Activated B cell treated with CpG ODN at 0.5 μM for 24 hours (primary cell): ENCODE results near the gene NPTN. TPM values are rescaled to one million over a fixed set of nuclear protein-coding genes. Genes with fewer than 3 reads are reported as not detected.

ENCODE experiments used
- ATAC-seq: fragments of 200-7000 bp; cut with Tn5 transposase; one replicate; pipeline ENCODE4 v1.10.0; 2021; ENCODE audit warnings: low read depth, mild to moderate bottlenecking, moderate library complexity
- CTCF ChIA-PET: fragments of 350-600 bp; sonication (Branson Sonifier 250); formaldehyde crosslinking; loops from one replicate; lab custom pipeline; 2021; ENCODE audit warnings: antibody characterized with exemption; lab: Charles Lee
- POLR2A ChIA-PET: fragments of 350-600 bp; sonication (Branson Sonifier 250); formaldehyde crosslinking; loops from one replicate; lab custom pipeline; 2021; ENCODE audit warnings: antibody characterized with exemption; lab: Charles Lee
- DNase-seq: peaks from one replicate; pipeline ENCODE4 v3.0.0; 2022
- H3K27ac Mint-ChIP-seq: one replicate; pipeline ENCODE4 v1.8.0; 2020; ENCODE audit warnings: mixed read lengths
- H3K27me3 Mint-ChIP-seq: one replicate; pipeline ENCODE4 v1.8.0; 2021; ENCODE audit warnings: mixed read lengths
- H3K36me3 Mint-ChIP-seq: one replicate; pipeline ENCODE4 v1.8.0; 2021; ENCODE audit warnings: low read depth, mixed read lengths
- H3K4me1 Mint-ChIP-seq: one replicate; pipeline ENCODE4 v1.8.0; 2021; ENCODE audit warnings: mixed read lengths
- H3K4me3 Mint-ChIP-seq: one replicate; pipeline ENCODE4 v1.8.0; 2020; ENCODE audit warnings: mild to moderate bottlenecking, mixed read lengths
- H3K9me3 Mint-ChIP-seq: one replicate; pipeline ENCODE4 v1.8.0; 2020; ENCODE audit warnings: mixed read lengths
- intact Hi-C: fragments of 100-400 bp; cut with micrococcal nuclease; formaldehyde crosslinking; loops from one replicate; pipeline ENCODE4 v1.15.1; 2024
- total RNA-seq: library from RNA; stranded (reverse); gene quantifications from 2 replicates; pipeline ENCODE4 v1.2.3, GENCODE V29; 2022
- TF ChIP-seq, protein P1 (sequence below): fragments of 200-600 bp; IDR thresholded peaks from one replicate; pipeline ENCODE4 v1.8.0; 2022; ENCODE audit warnings: antibody characterized with exemption, mild to moderate bottlenecking

Gene NPTN
- total RNA-seq, 1 donor from 2014 or later = 36.1 TPM

DNA sequence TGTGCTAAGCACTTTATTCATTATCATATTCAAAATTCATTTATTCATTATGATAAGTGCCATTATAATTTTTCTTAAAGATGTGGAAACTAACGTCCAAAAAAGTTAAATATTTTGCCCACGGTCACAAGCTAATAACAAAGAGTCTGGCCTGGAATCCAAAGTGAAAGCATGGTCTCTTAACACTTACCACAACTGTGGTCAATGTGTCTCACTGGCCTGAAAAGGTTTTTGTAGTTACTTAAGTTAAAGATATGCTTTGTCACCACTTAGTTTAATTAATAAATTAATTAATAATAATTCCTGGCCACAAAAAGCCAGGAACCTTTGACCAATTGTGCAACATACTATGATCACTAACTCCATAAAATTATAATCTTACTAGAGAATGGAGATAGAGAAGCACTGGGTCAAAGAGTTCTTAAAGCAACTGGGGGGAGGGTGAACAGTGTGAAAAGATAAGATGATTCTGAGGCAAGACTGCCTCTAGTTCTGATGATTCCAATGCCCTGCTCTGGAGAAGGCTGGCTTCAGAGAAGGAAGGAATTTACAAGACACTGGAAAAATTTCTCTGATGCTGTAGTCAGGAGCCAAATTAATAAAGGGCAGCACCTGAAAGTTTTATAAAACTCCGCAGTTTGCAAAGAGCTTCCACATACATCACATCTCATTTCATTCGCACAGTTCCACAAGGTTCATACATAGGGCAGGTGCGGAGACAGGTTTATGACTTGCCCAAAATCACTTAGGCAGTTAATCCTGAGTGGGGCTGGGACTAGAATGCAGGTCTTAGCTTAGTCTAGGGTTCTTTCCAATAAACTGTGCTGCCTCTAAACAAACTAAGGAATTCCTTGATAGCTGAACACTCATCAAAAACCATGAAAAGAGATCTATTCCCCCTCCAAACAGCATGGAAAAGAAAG lies 32.5 kb downstream of the NPTN start:
- Mint-ChIP-seq H3K4me3 (no peak overlapping the region), H3K36me3 (peaks cover 15% of the 10 kb centered on the region), H3K27ac (no peak overlapping the region), H3K9me3 (no peaks in the 10 kb centered on the region), H3K27me3 (no peaks in the 10 kb centered on the region), H3K4me1 (peaks cover 11% of the 10 kb centered on the region)
- no peak for ATAC-seq
- ChIA-PET POLR2A (no interaction called here), CTCF (interaction anchor here (2.0 kb wide), 1 partner anchor 36 kb away, joined by 7 read pairs; no protein-coding TSS in a partner anchor)
- intact Hi-C loops = no loop called here
- TF ChIP-seq, protein P1, sequence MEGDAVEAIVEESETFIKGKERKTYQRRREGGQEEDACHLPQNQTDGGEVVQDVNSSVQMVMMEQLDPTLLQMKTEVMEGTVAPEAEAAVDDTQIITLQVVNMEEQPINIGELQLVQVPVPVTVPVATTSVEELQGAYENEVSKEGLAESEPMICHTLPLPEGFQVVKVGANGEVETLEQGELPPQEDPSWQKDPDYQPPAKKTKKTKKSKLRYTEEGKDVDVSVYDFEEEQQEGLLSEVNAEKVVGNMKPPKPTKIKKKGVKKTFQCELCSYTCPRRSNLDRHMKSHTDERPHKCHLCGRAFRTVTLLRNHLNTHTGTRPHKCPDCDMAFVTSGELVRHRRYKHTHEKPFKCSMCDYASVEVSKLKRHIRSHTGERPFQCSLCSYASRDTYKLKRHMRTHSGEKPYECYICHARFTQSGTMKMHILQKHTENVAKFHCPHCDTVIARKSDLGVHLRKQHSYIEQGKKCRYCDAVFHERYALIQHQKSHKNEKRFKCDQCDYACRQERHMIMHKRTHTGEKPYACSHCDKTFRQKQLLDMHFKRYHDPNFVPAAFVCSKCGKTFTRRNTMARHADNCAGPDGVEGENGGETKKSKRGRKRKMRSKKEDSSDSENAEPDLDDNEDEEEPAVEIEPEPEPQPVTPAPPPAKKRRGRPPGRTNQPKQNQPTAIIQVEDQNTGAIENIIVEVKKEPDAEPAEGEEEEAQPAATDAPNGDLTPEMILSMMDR = no peak
- no peak for DNase-seq

DNA sequence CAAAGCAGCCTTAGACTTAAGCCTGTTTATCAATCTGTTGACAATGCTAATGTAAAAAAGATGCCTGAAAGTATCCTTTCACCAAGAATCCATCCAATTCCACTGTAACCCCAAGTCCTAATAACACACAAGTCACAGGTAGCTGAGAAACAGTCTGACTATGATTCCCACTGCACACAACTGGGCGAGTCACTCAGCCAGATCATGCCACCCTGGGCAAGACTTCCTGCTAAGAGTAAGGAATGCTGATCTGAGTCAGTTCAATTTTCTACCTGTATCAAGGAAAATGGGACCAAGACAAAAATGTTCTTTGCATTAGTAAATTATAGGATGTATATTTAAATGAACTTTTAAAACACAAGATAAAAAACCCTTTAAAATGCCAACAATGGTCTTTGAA lies 33.3 kb downstream of the NPTN start:
- no peaks in the 10 kb centered on the region for H3K27me3 Mint-ChIP-seq
- no peak for DNase-seq
- POLR2A ChIA-PET = no interaction called here
- no peak for ATAC-seq
- intact Hi-C loops = no loop called here
- H3K4me1 Mint-ChIP-seq = peaks cover 11% of the 10 kb centered on the region
- H3K36me3 Mint-ChIP-seq = peaks cover 18% of the 10 kb centered on the region
- no peaks in the 10 kb centered on the region for H3K9me3 Mint-ChIP-seq
- CTCF ChIA-PET = interaction anchor here (2.0 kb wide), 1 partner anchor 36 kb away, joined by 7 read pairs; no protein-coding TSS in a partner anchor
- TF ChIP-seq, protein P1 = no peak
- no peak overlapping the region for H3K27ac Mint-ChIP-seq
- H3K4me3 Mint-ChIP-seq = no peak overlapping the region

DNA sequence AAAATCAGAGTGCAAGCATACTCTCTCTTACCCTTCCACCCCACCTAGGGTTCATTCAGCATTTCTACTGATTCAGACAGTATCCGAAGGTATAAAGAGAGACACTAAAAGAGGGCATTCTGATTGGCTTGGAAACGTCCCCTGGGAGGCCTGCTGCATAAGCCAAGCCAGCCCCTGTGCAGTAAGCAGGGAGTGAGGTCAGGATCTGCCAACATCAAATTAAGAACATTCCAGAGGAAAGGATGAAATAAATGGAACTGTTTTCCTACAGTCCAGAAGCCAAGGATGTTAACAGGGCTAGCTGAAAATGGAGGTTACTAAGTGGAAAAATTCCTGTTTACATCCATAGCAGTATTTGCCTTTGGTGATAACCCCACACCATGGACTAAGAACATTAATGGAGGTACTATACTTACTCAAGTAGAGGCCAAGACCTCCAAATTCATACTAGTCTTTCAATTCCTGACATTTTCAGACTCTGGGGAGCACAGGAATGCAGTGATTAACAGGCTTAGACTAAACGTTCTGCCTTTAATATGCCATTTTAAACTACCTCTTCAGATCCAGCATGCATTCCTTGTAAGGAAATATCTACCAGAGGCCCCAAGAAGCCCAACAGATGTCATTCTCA lies 34.5 kb downstream of the NPTN start:
- ChIA-PET CTCF (no interaction called here), POLR2A (no interaction called here)
- TF ChIP-seq, protein P1 = no peak

DNA sequence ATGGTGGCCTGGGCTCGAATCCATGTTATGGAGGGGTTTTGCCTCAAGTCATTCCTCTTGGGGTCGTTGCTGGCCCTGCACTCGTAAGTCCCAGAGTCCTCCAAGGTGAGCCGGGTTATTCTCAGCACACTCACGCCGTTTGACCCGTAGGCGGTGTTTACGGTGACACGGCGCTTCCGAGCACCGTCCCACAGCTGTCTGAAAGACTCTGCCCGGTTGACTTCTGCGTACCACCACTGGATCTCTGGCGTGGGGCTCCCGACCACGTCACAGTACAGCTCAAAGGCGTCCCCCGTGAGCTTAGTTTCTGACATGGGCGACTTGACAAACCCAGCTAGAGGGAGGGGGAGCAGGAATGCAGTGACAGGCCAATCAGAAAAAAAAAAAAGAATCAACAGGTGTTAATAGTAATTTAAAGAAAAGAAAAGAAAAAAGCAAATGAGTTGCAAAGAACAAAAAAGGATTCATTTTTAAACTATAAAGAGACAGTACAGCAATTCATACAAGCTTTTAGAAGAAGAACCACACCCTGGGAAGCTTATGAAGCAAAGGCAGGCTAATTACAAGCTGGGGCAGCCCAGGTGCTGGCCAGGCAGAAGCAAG lies 36.1 kb downstream of the NPTN start:
- Mint-ChIP-seq H3K27me3 (no peaks in the 10 kb centered on the region), H3K4me3 (no peak overlapping the region), H3K27ac (no peak overlapping the region), H3K36me3 (peaks cover 10% of the 10 kb centered on the region), H3K9me3 (no peaks in the 10 kb centered on the region), H3K4me1 (peaks cover 5% of the 10 kb centered on the region)
- ATAC-seq (no peak), DNase-seq (no peak)
- ChIA-PET CTCF (no interaction called here), POLR2A (no interaction called here)
- TF ChIP-seq, protein P1 = no peak
- intact Hi-C loops = no loop called here

More for the DNA sequence above, 34.5 kb downstream of the NPTN start:
- Mint-ChIP-seq H3K27ac (no peak overlapping the region), H3K9me3 (no peaks in the 10 kb centered on the region), H3K27me3 (no peaks in the 10 kb centered on the region), H3K36me3 (peaks cover 11% of the 10 kb centered on the region), H3K4me3 (no peak overlapping the region), H3K4me1 (peaks cover 5% of the 10 kb centered on the region)
- intact Hi-C loops = no loop called here
- DNase-seq = no peak
- ATAC-seq = no peak
